Pancreas (tissue), 10 donors: Measurements from ENCODE around the gene NFIX. TPM values are rescaled to one million over a fixed set of nuclear protein-coding genes. Genes with fewer than 3 reads are reported as not detected.

ENCODE experiments used
- ATAC-seq, 4 donors: fragments of 200-7000 bp; cut with Tn5 transposase; one replicate each; pipeline versions ENCODE4 v1.8.0 to v1.9.1; 2020; ENCODE audit warnings: mild to moderate bottlenecking in 4 of 4, moderate library complexity in 4 of 4
- DNase-seq, 6 donors: peaks; one replicate each; pipeline ENCODE4 v3.0.0-alpha.2; 2020
- FAIRE-seq: peaks from 2 replicates; lab custom pipeline; 2012; peaks lifted over from hg19 to GRCh38; lab: Jason Lieb, UNC
- H3K27ac ChIP-seq, 4 donors: fragments of 200-600 bp; sonication (generic); 1 replicate in 3 of 4; 2 replicates in 1 of 4; pipeline versions ENCODE4 v1.5.0 to v1.8.0; 2020
- H3K27me3 ChIP-seq, 4 donors: fragments of 200-600 bp; one replicate each; pipeline ENCODE4 v1.8.0; 2021
- H3K36me3 ChIP-seq, 3 donors: fragments of 200-600 bp; sonication (generic) in 1 of 3; one replicate each; pipeline versions ENCODE4 v1.5.0 to v1.8.0; 2020 to 2021
- H3K4me1 ChIP-seq, 3 donors: fragments of 200-600 bp; one replicate each; pipeline ENCODE4 v1.8.0; 2021
- H3K4me3 ChIP-seq, 4 donors: fragments of 200-600 bp; sonication (generic) in 2 of 4; one replicate each; pipeline versions ENCODE4 v1.5.0 to v1.8.0; 2020 to 2021
- H3K9me3 ChIP-seq, 4 donors: fragments of 200-600 bp; one replicate each; pipeline ENCODE4 v1.8.0; 2021
- WGBS, 2 donors: extraction: QIAGEN DNeasy Blood & Tissue Kit; methylation state at CpG; one replicate each; pipeline ENCODE4 v1.1.7; 2013; 5-methylcytosine and 5-hydroxymethylcytosine counted together
- intact Hi-C, 3 donors: fragments of 100-400 bp; cut with DNase I; formaldehyde crosslinking; loops; one replicate each; pipeline versions ENCODE4 v1.11.1 to v1.14.2; 2022
- polyA plus RNA-seq, 2 donors: library from polyadenylated mRNA; stranded (reverse); fragments of 200-250 nt; gene quantifications; one replicate each; pipeline ENCODE4 v1.2.3, GENCODE V29; 2013
- total RNA-seq, 6 donors: library from RNA; stranded (reverse); fragmentation: NEBNext Ultra II Directional in 4 of 6; extraction: Animal tissue kit (Norgen Biotek cat#: 25700) in 4 of 6; gene quantifications; one replicate each; pipeline versions ENCODE4 v1.2.1 to v1.2.4, GENCODE V29; 2021 to 2023
- TF ChIP-seq, protein P1 (sequence below), 4 donors: fragments of 200-600 bp; sonication (generic) in 3 of 4; IDR thresholded peaks; one replicate each; pipeline versions ENCODE4 v1.5.0 to v1.8.0; 2021; ENCODE audit warnings: antibody characterized with exemption in 4 of 4
- donor health status: healthy with polysubstance abuse.
- donor health status: DM: no; HTN: no; CAD: no; lungs with moderate emphysema.
- donor health status: DM: no; HTN: no; CAD: no.
- donor health status: control.
- donor health status: control.
- donor health status: Bipolar disorder and iron deficiency.
- donor health status: DM: yes; HTN: yes; CAD: no.
- donor health status: DM: no; HTN: no; CAD: no.
- donor health status: DM: no; HTN: no; CAD: no.
- donor health status: DM: yes; HTN: yes; CAD: no.

The NFIX gene
- total and polyA plus RNA-seq, 8 donors, result 8.3 to 45.1 (median 32.7) TPM

- DNase-seq, result no peak
- no peak for FAIRE-seq
- no peak for ATAC-seq
- no peaks in the 10 kb centered on the region for H3K27me3 ChIP-seq
- H3K9me3 ChIP-seq, result no peaks in the 10 kb centered on the region
- H3K36me3 ChIP-seq, result peaks cover 0 to 7% (median 0%) of the 10 kb centered on the region in 3 donors
- 70 to 77% methylated on average over 11 of the region's 11 CpGs for WGBS, 2 donors
- H3K27ac ChIP-seq, result no peak overlapping the region
- TF ChIP-seq, protein P1, sequence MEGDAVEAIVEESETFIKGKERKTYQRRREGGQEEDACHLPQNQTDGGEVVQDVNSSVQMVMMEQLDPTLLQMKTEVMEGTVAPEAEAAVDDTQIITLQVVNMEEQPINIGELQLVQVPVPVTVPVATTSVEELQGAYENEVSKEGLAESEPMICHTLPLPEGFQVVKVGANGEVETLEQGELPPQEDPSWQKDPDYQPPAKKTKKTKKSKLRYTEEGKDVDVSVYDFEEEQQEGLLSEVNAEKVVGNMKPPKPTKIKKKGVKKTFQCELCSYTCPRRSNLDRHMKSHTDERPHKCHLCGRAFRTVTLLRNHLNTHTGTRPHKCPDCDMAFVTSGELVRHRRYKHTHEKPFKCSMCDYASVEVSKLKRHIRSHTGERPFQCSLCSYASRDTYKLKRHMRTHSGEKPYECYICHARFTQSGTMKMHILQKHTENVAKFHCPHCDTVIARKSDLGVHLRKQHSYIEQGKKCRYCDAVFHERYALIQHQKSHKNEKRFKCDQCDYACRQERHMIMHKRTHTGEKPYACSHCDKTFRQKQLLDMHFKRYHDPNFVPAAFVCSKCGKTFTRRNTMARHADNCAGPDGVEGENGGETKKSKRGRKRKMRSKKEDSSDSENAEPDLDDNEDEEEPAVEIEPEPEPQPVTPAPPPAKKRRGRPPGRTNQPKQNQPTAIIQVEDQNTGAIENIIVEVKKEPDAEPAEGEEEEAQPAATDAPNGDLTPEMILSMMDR (IDR thresholded peaks at IDR 0.05), result no peak
- no peak overlapping the region for H3K4me3 ChIP-seq
- intact Hi-C loops, result no loop called here
- H3K4me1 ChIP-seq, result peaks cover 0 to 3% (median 0%) of the 10 kb centered on the region in 3 donors
Observed at GRCh38 chr19:13077240-13077639, 82.0 kb downstream of the NFIX start.

- no peak for FAIRE-seq
Observed at GRCh38 chr19:13078381-13078780, 83.1 kb downstream of the NFIX start.

DNA sequence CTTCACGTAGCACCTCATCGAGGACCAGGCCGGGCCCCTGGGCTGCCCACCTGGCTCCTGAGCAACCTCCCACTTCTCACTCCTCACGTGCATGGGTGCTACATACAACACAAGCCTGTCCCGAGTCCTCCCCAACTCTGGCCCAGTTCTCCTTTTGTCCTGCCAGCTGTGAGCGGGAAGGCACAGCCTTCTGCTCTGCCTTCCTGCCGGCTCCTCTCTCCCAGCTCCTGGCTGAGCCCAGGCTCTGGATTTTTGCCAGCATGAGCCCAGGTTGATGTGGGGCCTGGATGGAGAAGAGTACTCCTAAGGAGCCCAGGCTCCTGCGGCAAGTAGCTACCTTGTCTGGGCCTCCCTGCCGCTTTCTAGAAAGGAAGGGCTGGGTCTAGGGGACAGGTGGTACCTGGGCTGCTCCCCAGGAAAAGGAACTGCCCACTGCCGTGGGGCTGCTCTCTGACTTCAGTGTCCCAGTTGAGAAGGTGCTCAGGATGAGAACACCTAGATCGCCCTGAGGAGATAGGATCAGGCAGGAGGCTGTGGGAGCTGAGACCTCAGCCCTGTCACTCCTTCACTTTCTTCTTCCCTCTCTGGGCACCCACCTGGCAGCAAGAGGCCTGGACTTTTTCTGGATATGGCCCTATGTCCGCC, 83.7 kb downstream of the NFIX start:
- TF ChIP-seq, protein P1 (IDR thresholded peaks at IDR 0.05), result no peak
- Histone ChIP-seq H3K36me3 (peaks cover 0 to 1% (median 0%) of the 10 kb centered on the region in 3 donors), H3K27me3 (no peaks in the 10 kb centered on the region), H3K4me3 (no peak overlapping the region), H3K4me1 (peaks cover 0 to 3% (median 0%) of the 10 kb centered on the region in 3 donors), H3K9me3 (no peaks in the 10 kb centered on the region), H3K27ac (peak overlapping the region in 1 of 4 donors; percentile 5)
- peak in 2 of 4 donors; percentile 5 to 14 for ATAC-seq
- 81 to 86% methylated on average over 12 of the region's 12 CpGs for WGBS, 2 donors
- intact Hi-C loops, result no loop called here
- DNase-seq, result no peak
- FAIRE-seq, result no peak

More at GRCh38 chr19:13078381-13078780, 83.1 kb downstream of the NFIX start:
- intact Hi-C loops, result no loop called here
- WGBS, 2 donors, result 89% methylated on average over 10 of the region's 10 CpGs
- Histone ChIP-seq H3K27me3 (no peaks in the 10 kb centered on the region), H3K4me3 (no peak overlapping the region), H3K27ac (no peak overlapping the region), H3K9me3 (no peaks in the 10 kb centered on the region), H3K36me3 (peaks cover 0 to 7% (median 0%) of the 10 kb centered on the region in 3 donors), H3K4me1 (peaks cover 0 to 3% (median 0%) of the 10 kb centered on the region in 3 donors)
- DNase-seq, result no peak
- ATAC-seq, result no peak
- TF ChIP-seq, protein P1 (IDR thresholded peaks at IDR 0.05), result no peak

DNA sequence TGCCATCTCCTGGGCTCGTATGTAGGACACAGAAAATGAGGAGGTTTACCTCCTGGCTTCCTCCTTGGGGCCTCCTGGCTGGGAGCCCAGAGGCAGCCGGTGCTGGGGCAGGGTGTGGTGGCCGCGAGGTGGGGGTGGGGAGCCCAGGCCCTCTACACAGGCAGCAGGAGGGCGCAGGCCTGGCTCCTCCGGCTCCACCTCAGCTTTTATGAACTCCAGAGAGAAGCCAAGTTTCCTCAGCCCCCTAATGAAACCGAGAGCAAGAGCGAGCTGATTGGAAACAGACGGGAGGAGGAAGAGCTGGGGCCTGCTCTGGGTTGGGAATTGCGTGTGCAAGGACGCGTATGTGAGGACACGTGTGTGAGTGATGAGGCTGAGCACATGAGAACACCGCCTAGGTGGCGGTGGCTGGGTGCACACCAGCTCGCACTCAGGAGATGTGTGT, 84.3 kb downstream of the NFIX start:
- intact Hi-C loops, result no loop called here
- Histone ChIP-seq H3K36me3 (no peaks in the 10 kb centered on the region), H3K4me3 (no peak overlapping the region), H3K4me1 (peaks cover 0 to 3% (median 0%) of the 10 kb centered on the region in 3 donors), H3K9me3 (no peaks in the 10 kb centered on the region), H3K27me3 (no peaks in the 10 kb centered on the region), H3K27ac (peak overlapping the region in 1 of 4 donors; percentile 5)
- no peak for FAIRE-seq
- no peak for DNase-seq
- peak in 3 of 4 donors; percentile 41 to 50 (median 48) for ATAC-seq
- TF ChIP-seq, protein P1 (IDR thresholded peaks at IDR 0.05), result no peak
- WGBS, 2 donors, result 68 to 75% methylated on average over 16 of the region's 16 CpGs
